Karpas-422 (cell line): ENCODE measurements around the gene CCL19. TPM values are rescaled to one million over a fixed set of nuclear protein-coding genes. Genes with fewer than 3 reads are reported as not detected.

Source experiments
- DNase-seq: peaks from one replicate; pipeline ENCODE4 v3.0.0-alpha.2; 2015
- H2AFZ ChIP-seq: fragments of 200-600 bp; sonication (generic); 2 replicates; pipeline ENCODE4 v1.6.1; 2014; ENCODE audit warnings: antibody characterized with exemption, low read length, mixed read lengths
- H3K27ac ChIP-seq: fragments of 200-600 bp; sonication (generic); 2 replicates; pipeline ENCODE4 v1.5.1; 2014; ENCODE audit warnings: mild to moderate bottlenecking, low read length, moderate library complexity
- H3K27me3 ChIP-seq: fragments of 200-600 bp; sonication (generic); 2 replicates; pipeline ENCODE4 v1.6.1; 2014; ENCODE audit warnings: low read length, mixed read lengths
- H3K36me3 ChIP-seq: fragments of 200-600 bp; sonication (generic); 2 replicates; pipeline ENCODE4 v1.6.1; 2014; ENCODE audit warnings: low read length, mixed read lengths; ENCODE audit not compliant: insufficient read depth
- H3K4me1 ChIP-seq: fragments of 200-600 bp; sonication (generic); 2 replicates; pipeline ENCODE4 v1.6.1; 2014; ENCODE audit warnings: mild to moderate bottlenecking, low read length, mixed read lengths
- H3K4me2 ChIP-seq: fragments of 200-600 bp; sonication (generic); 2 replicates; pipeline ENCODE4 v1.6.1; 2014; ENCODE audit warnings: low read length, low read depth, mild to moderate bottlenecking; ENCODE audit not compliant: poor library complexity, severe bottlenecking
- H3K4me3 ChIP-seq: fragments of 200-600 bp; sonication (generic); 2 replicates; pipeline ENCODE4 v1.5.1; 2014; ENCODE audit warnings: mild to moderate bottlenecking, antibody characterized with exemption, low read length, mixed read lengths
- H3K79me2 ChIP-seq: fragments of 200-600 bp; sonication (generic); 2 replicates; pipeline ENCODE4 v1.6.1; 2014; ENCODE audit warnings: mild to moderate bottlenecking, low read length, mixed read lengths
- H3K9ac ChIP-seq: fragments of 200-600 bp; sonication (generic); 2 replicates; pipeline ENCODE4 v1.6.0; 2014; ENCODE audit warnings: low read length
- H3K9me2 ChIP-seq: fragments of 200-600 bp; sonication (generic), shearing (Covaris generic); replicated peaks from 2 replicates; pipeline ENCODE4 v1.6.0; 2014; ENCODE audit warnings: mild to moderate bottlenecking, low read length, moderate library complexity; ENCODE audit not compliant: insufficient read depth
- H3K9me3 ChIP-seq: fragments of 300-700, 200-600 bp; sonication (generic); 2 replicates; pipeline ENCODE4 v1.6.1; 2014; ENCODE audit warnings: low read length, mixed read lengths
- H4K20me1 ChIP-seq: fragments of 200-600 bp; sonication (generic); 2 replicates; pipeline ENCODE4 v1.6.1; 2014; ENCODE audit warnings: mild to moderate bottlenecking, antibody characterized with exemption, low read length, low read depth; ENCODE audit not compliant: insufficient read depth
- small RNA-seq: library from RNA; depleted of rRNA; stranded (forward); fragments of <200 nt; gene quantifications from one replicate; pipeline ENCODE3, GENCODE V24; 2014
- total RNA-seq: library from RNA; depleted of rRNA; stranded (reverse); fragments of >200 nt; shearing (Covaris generic); gene quantifications from 2 replicates; pipeline ENCODE4 v1.2.3, GENCODE V29; 2014; ENCODE audit warnings: low replicate concordance; rRNA removed

The CCL19 gene
- total RNA-seq, 1 experiment from 2014 or later, result not detected

GRCh38 chr9:34646211-34647083 lies 44.6 kb downstream of the CCL19 start, which contains the start of gene GALT:
Gene GALT, plus strand, starts transcription at chr9:34646675. Its CDS starts 30 bp downstream, at chr9:34646705.
- Histone ChIP-seq H3K9me2 (no peaks in the 10 kb centered on the region), H3K4me3 (peak within 1 kb of the TSS; percentile 88), H3K27me3 (no peaks in the 10 kb centered on the region), H2AFZ (peak within 1 kb of the TSS; percentile 89), H3K79me2 (peaks cover 12% of the 10 kb centered on the region), H3K9me3 (no peaks in the 10 kb centered on the region), H3K9ac (peak within 1 kb of the TSS; percentile 89), H3K4me2 (peak within 1 kb of the TSS; percentile 78), H3K36me3 (peaks cover 5% of the 10 kb centered on the region; the same call in 1 of the 2 replicates), H3K4me1 (peaks cover 15% of the 10 kb centered on the region), H3K27ac (no peak within 1 kb of the TSS), H4K20me1 (no peaks in the 10 kb centered on the region; the same call in 1 of the 2 replicates)
- DNase-seq, result peak; percentile 97

GRCh38 chr9:34644766-34645314 lies 46.2 kb downstream of the CCL19 start:
- Histone ChIP-seq H3K9me2 (no peaks in the 10 kb centered on the region), H3K9ac (no peak overlapping the region), H3K36me3 (peaks cover 5% of the 10 kb centered on the region; the same call in 1 of the 2 replicates), H3K4me2 (no peak overlapping the region), H3K79me2 (peaks cover 12% of the 10 kb centered on the region), H3K27ac (no peak overlapping the region), H4K20me1 (no peaks in the 10 kb centered on the region; the same call in 1 of the 2 replicates), H3K27me3 (no peaks in the 10 kb centered on the region), H3K4me1 (peaks cover 15% of the 10 kb centered on the region), H3K4me3 (no peak overlapping the region), H3K9me3 (no peaks in the 10 kb centered on the region), H2AFZ (no peak overlapping the region)
- DNase-seq, result no peak

GRCh38 chr9:34642679-34643078 lies 48.4 kb downstream of the CCL19 start:
- no peak overlapping the region for H3K4me2 ChIP-seq
- no peak overlapping the region for H2AFZ ChIP-seq
- no peaks in the 10 kb centered on the region; the same call in 1 of the 2 replicates for H4K20me1 ChIP-seq
- DNase-seq, result no peak
- H3K4me1 ChIP-seq, result peaks cover 23% of the 10 kb centered on the region
- no peaks in the 10 kb centered on the region for H3K9me2 ChIP-seq
- H3K36me3 ChIP-seq, result no peaks in the 10 kb centered on the region
- no peak overlapping the region for H3K4me3 ChIP-seq
- H3K9ac ChIP-seq, result no peak overlapping the region
- peaks cover 7% of the 10 kb centered on the region for H3K79me2 ChIP-seq
- H3K27ac ChIP-seq, result no peak overlapping the region
- no peaks in the 10 kb centered on the region for H3K9me3 ChIP-seq
- H3K27me3 ChIP-seq, result no peaks in the 10 kb centered on the region

Small RNA genes lying within 50 kb of the gene (small RNA-seq; reads per million reads assigned to genes)
- not detected for gene CCL27

Other genes starting within 250 kb of the CCL19 start
- gene FAM219A, start 232.7 kb downstream of the CCL19 start, total RNA-seq, result 3.7 and 4.5 TPM in 2 replicates
- gene DNAI1, start 232.5 kb downstream of the CCL19 start, total RNA-seq, result 1.6 and 3.4 TPM in 2 replicates
- 14.1 and 16.0 TPM in 2 replicates for gene ENHO, start 168.3 kb downstream of the CCL19 start, total RNA-seq
- not detected in 2 replicates for gene CNTFR, start 101.6 kb downstream of the CCL19 start, total RNA-seq
- gene RPP25L, start 79.2 kb downstream of the CCL19 start, total RNA-seq, result 40.3 and 62.0 TPM in 2 replicates
- gene DCTN3, start 70.8 kb downstream of the CCL19 start, total RNA-seq, result 75.9 and 98.9 TPM in 2 replicates
- gene ARID3C, start 62.2 kb downstream of the CCL19 start, total RNA-seq, result 0.48 TPM in 1 of 2 replicates, not detected in the other
- 78.2 and 120 TPM in 2 replicates for gene SIGMAR1, start 53.5 kb downstream of the CCL19 start, total RNA-seq
- 45.4 and 66.2 TPM in 2 replicates for gene GALT, start 44.6 kb downstream of the CCL19 start, total RNA-seq
- 9.4 and 15.1 TPM in 2 replicates for gene IL11RA, start 39.1 kb downstream of the CCL19 start, total RNA-seq
- gene CCL27, start 28.6 kb downstream of the CCL19 start, total RNA-seq, result 0.36 TPM in 1 of 2 replicates, not detected in the other
- gene CCL21, start 18.9 kb upstream of the CCL19 start, total RNA-seq, result not detected in 2 replicates